ENCODE measurements around the gene FOXO6. TPM values are rescaled to one million over a fixed set of nuclear protein-coding genes. Genes with fewer than 3 reads are reported as not detected.
A peak's percentile ranks its signal among the peaks of the same experiment; 100 is the strongest.

The FOXO6 gene
- total RNA-seq, 1 experiment from 2014 or later: 0.47 TPM

DNA sequence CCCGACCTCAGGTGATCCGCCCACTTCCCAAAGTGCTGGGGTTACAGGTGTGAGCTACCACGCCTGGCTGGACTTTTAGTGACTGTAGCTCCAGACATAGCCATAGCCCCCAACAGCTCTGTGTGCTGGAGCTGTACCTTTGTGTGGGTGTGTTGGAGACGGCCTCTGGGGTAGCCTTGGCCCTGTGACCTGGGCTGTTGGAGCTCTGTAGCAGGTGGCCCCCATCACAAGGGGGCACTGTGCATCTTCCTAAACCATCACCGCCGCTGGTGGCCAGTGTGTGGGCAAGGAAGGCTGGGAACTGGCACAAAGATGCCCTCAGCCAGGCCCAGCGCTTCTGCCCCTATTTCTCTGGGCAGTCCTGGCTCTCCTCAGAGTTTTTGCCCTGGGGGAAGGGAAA is 38.4 kb upstream of the FOXO6 start:
- intact Hi-C loops (cut with micrococcal nuclease; ENCODE audit: unreplicated experiment): loop anchor here (1.0 kb wide), 2 partner anchors 94 to 109 kb away; no protein-coding TSS in a partner anchor
- TF ChIP-seq, protein P1, sequence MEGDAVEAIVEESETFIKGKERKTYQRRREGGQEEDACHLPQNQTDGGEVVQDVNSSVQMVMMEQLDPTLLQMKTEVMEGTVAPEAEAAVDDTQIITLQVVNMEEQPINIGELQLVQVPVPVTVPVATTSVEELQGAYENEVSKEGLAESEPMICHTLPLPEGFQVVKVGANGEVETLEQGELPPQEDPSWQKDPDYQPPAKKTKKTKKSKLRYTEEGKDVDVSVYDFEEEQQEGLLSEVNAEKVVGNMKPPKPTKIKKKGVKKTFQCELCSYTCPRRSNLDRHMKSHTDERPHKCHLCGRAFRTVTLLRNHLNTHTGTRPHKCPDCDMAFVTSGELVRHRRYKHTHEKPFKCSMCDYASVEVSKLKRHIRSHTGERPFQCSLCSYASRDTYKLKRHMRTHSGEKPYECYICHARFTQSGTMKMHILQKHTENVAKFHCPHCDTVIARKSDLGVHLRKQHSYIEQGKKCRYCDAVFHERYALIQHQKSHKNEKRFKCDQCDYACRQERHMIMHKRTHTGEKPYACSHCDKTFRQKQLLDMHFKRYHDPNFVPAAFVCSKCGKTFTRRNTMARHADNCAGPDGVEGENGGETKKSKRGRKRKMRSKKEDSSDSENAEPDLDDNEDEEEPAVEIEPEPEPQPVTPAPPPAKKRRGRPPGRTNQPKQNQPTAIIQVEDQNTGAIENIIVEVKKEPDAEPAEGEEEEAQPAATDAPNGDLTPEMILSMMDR (IDR thresholded peaks at IDR 0.05; ENCODE audit: unreplicated experiment): peak; percentile 63
- no peaks in the 10 kb centered on the region for H3K36me3 Mint-ChIP-seq (ENCODE audit: insufficient read depth, unreplicated experiment)
- H3K27me3 Mint-ChIP-seq (ENCODE audit: unreplicated experiment): peaks cover 18% of the 10 kb centered on the region
- DNase-seq: peak; percentile 77
- H3K4me3 Mint-ChIP-seq (ENCODE audit: low read depth, unreplicated experiment): no peak overlapping the region
- CTCF ChIA-PET: interaction anchor here (0.6 to 1.5 kb wide), 13 partner anchors 32 to 467 kb away, joined by 3 to 20 read pairs (median 4); no protein-coding TSS in a partner anchor
- no peaks in the 10 kb centered on the region for H3K9me3 Mint-ChIP-seq (ENCODE audit: low read depth, unreplicated experiment)
- H3K27ac Mint-ChIP-seq (ENCODE audit: unreplicated experiment): no peak overlapping the region
- BruUV-seq (replicated peaks): no TSS peak
- no peaks in the 10 kb centered on the region for H3K4me1 Mint-ChIP-seq (ENCODE audit: low read depth, unreplicated experiment)

DNA sequence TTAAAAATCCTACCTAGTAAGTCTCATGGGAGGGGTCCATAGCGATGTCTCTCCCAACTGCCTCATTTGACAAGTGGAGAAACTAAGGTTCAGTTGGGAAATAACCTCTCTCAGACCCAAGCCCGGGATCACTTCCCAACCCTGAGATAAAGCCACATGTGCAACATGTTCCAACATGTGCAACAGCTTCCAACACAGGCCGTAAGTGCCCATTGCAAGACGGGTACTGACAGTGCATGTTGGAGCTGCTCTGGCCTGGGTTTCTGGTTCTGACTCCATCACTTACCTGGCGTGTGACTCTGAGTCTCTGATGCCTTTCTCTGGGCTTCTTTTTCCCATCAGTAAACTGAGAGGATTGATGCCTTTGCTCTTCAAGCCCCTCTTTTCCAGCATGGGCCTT is 38.0 kb upstream of the FOXO6 start:
- H3K36me3 Mint-ChIP-seq (ENCODE audit: insufficient read depth, unreplicated experiment): no peaks in the 10 kb centered on the region
- no peaks in the 10 kb centered on the region for H3K9me3 Mint-ChIP-seq (ENCODE audit: low read depth, unreplicated experiment)
- no peaks in the 10 kb centered on the region for H3K4me1 Mint-ChIP-seq (ENCODE audit: low read depth, unreplicated experiment)
- H3K27me3 Mint-ChIP-seq (ENCODE audit: unreplicated experiment): peaks cover 14% of the 10 kb centered on the region
- no TSS peak for BruUV-seq (replicated peaks)
- H3K27ac Mint-ChIP-seq (ENCODE audit: unreplicated experiment): no peak overlapping the region
- CTCF ChIA-PET: interaction anchor here (0.6 to 1.5 kb wide), 11 partner anchors 32 to 466 kb away, joined by 3 to 20 read pairs (median 4); no protein-coding TSS in a partner anchor
- DNase-seq: no peak
- intact Hi-C loops (cut with micrococcal nuclease; ENCODE audit: unreplicated experiment): loop anchor here (1.0 kb wide), 2 partner anchors 94 to 109 kb away; no protein-coding TSS in a partner anchor
- TF ChIP-seq, protein P1 (IDR thresholded peaks at IDR 0.05; ENCODE audit: unreplicated experiment): no peak
- no peak overlapping the region for H3K4me3 Mint-ChIP-seq (ENCODE audit: low read depth, unreplicated experiment)

DNA sequence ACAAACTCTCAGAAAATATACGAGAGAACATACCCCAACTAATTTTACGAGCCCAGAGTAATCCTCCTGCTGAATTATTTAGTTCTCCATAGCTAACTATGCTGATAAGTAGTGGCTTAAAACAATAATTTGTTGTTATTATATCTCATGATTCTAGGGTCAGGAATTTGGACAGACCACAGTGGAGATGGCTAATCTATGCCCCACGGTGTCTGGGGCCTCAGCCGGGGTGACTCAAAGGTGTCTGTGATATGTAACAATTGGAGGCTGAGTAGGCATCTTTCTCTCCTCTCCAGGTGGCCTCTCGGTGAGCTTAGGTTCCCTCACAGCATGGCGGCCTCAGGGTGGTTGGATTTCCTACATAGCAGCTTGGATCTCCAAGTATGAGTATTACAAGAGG is 35.4 kb upstream of the FOXO6 start:
- Mint-ChIP-seq H3K27me3 (ENCODE audit: unreplicated experiment) (no peaks in the 10 kb centered on the region), H3K27ac (ENCODE audit: unreplicated experiment) (no peak overlapping the region), H3K4me1 (ENCODE audit: low read depth, unreplicated experiment) (no peaks in the 10 kb centered on the region), H3K36me3 (ENCODE audit: insufficient read depth, unreplicated experiment) (peaks cover 1% of the 10 kb centered on the region), H3K9me3 (ENCODE audit: low read depth, unreplicated experiment) (no peaks in the 10 kb centered on the region), H3K4me3 (ENCODE audit: low read depth, unreplicated experiment) (no peak overlapping the region)
- DNase-seq: no peak
- CTCF ChIA-PET: no interaction called here
- BruUV-seq (replicated peaks): no TSS peak
- TF ChIP-seq, protein P1 (IDR thresholded peaks at IDR 0.05; ENCODE audit: unreplicated experiment): no peak
- intact Hi-C loops (cut with micrococcal nuclease; ENCODE audit: unreplicated experiment): no loop called here

DNA sequence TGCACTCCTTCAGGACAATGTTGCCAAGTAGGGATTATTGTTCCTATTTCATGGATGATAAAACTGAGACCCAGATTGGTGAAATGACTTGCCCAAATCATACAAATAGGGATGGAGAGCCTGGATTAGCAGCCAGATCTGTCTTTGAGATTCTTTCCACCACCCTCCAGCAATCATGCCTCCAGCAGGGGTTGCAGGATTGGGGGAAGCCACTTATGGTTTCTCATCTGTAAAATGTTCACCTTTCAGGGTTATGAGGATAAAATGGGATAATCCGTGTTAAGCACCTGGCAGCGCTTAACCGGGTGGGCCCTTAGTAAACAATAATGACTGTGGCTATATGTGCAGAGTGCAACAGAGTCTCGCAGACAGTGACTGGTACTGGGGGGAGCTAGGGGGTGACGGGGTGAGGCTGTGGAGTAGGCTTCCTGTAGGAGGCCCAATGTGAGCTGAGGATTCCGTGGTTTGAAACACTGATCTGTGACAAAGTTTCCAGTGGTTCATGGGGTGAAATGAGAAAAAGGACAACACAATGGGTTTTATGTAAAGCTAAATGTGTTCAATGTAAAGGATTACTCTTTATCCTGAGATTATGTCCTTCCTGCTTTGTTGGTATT is 33.7 kb upstream of the FOXO6 start:
- TF ChIP-seq, protein P1 (IDR thresholded peaks at IDR 0.05; ENCODE audit: unreplicated experiment): no peak
- H3K36me3 Mint-ChIP-seq (ENCODE audit: insufficient read depth, unreplicated experiment): peaks cover 4% of the 10 kb centered on the region
- no peaks in the 10 kb centered on the region for H3K9me3 Mint-ChIP-seq (ENCODE audit: low read depth, unreplicated experiment)
- H3K27me3 Mint-ChIP-seq (ENCODE audit: unreplicated experiment): no peaks in the 10 kb centered on the region
- no peak overlapping the region for H3K27ac Mint-ChIP-seq (ENCODE audit: unreplicated experiment)
- no peak overlapping the region for H3K4me3 Mint-ChIP-seq (ENCODE audit: low read depth, unreplicated experiment)
- intact Hi-C loops (cut with micrococcal nuclease; ENCODE audit: unreplicated experiment): no loop called here
- DNase-seq: no peak
- no TSS peak for BruUV-seq (replicated peaks)
- H3K4me1 Mint-ChIP-seq (ENCODE audit: low read depth, unreplicated experiment): no peaks in the 10 kb centered on the region
- CTCF ChIA-PET: no interaction called here

Data from Calu3 (cell line).